ENCODE measurements around the gene TNNC1. TPM values are rescaled to one million over a fixed set of nuclear protein-coding genes. Genes with fewer than 3 reads are reported as not detected.
A peak's percentile ranks its signal among the peaks of the same experiment; 100 is the strongest.

TNNC1 gene
- total and polyA plus RNA-seq, 2 donors (not counting 1 experiment from before 2014, with no cell fraction given), result 1.1 to 5.4 TPM

DNA sequence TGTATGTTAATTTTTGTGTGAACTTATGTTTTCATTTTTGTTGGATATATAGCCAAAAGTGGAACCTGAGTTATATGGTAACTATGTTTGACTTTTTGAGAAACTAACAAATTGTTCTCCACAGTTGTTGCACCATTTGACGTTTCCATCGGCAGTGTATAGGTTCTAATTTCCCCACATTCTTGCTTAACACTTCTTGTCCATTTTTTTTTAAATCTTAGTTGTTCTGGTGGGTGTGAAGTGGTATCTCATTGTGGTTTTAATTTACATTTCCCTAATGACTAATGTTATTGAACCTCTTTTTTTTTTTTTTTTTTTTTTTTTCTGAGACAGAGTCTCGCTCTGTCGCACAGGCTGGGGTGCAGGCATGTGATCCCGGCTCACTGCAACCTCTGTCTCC, 9.6 kb upstream of the TNNC1 start:
- Histone ChIP-seq H2AFZ (ENCODE audit: insufficient read depth, low read depth, low read length, poor library complexity, severe bottlenecking) (no peak overlapping the region), H3K27me3 (replicated peaks in 1 of 4; ENCODE audit: control extremely low read depth in 1 of 4, control insufficient read depth in 3 of 4, insufficient read depth in 4 of 4, low read length in 3 of 4) (no peaks in the 10 kb centered on the region), H4K20me1 (ENCODE audit: control insufficient read depth, insufficient read depth, low read length, poor library complexity, severe bottlenecking) (peaks cover 25% of the 10 kb centered on the region), H3K36me3 (replicated peaks in 1 of 2; ENCODE audit: control extremely low read depth in 1 of 2, control insufficient read depth in 1 of 2, extremely low read depth in 1 of 2, insufficient read depth in 2 of 2, low read length in 1 of 2) (peaks cover 11 to 32% of the 10 kb centered on the region in 2 experiments), H3K9me3 (ENCODE audit: control extremely low read depth in 1 of 3, control insufficient read depth in 2 of 3, insufficient read depth in 1 of 3, low read length in 2 of 3) (peaks cover 0 to 5% (median 0%) of the 10 kb centered on the region in 3 donors), H3K9ac (ENCODE audit: low read length) (no peak overlapping the region), H3K4me1 (ENCODE audit: control insufficient read depth in 2 of 2, insufficient read depth in 2 of 2, low read length in 2 of 2) (no peaks in the 10 kb centered on the region), H3K79me2 (ENCODE audit: control insufficient read depth, insufficient read depth, low read length) (peaks cover 18% of the 10 kb centered on the region), H3K4me2 (replicated peaks; ENCODE audit: low read depth, low read length, poor library complexity, severe bottlenecking) (no peak overlapping the region), H3K27ac (ENCODE audit: low read length in 2 of 2) (no peak overlapping the region), H3K4me3 (ENCODE audit: control extremely low read depth in 1 of 5, extremely low read depth in 1 of 5, insufficient read depth in 1 of 5, low read depth in 2 of 5, low read length in 4 of 5) (no peak overlapping the region)
- WGBS (ENCODE audit: insufficient coverage), result no CpG with 5 or more reads among the region's 5 CpGs
- intact Hi-C loops (cut with micrococcal nuclease), result no loop called here
- no peak for TF ChIP-seq EZH2 (IDR thresholded peaks at IDR 0.05; ENCODE audit: borderline replicate concordance, insufficient read depth, low read depth, low read length, poor library complexity, severe bottlenecking)
- TF ChIP-seq, protein P1, sequence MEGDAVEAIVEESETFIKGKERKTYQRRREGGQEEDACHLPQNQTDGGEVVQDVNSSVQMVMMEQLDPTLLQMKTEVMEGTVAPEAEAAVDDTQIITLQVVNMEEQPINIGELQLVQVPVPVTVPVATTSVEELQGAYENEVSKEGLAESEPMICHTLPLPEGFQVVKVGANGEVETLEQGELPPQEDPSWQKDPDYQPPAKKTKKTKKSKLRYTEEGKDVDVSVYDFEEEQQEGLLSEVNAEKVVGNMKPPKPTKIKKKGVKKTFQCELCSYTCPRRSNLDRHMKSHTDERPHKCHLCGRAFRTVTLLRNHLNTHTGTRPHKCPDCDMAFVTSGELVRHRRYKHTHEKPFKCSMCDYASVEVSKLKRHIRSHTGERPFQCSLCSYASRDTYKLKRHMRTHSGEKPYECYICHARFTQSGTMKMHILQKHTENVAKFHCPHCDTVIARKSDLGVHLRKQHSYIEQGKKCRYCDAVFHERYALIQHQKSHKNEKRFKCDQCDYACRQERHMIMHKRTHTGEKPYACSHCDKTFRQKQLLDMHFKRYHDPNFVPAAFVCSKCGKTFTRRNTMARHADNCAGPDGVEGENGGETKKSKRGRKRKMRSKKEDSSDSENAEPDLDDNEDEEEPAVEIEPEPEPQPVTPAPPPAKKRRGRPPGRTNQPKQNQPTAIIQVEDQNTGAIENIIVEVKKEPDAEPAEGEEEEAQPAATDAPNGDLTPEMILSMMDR (IDR thresholded peaks at IDR 0.05), result no peak
- DNase-seq (no peak), ATAC-seq (ENCODE audit: low read depth) (no peak)
- Mint-ChIP-seq H3K27ac (no peak overlapping the region), H3K9me3 (ENCODE audit: insufficient read depth) (no peaks in the 10 kb centered on the region), H3K4me1 (peaks cover 10% of the 10 kb centered on the region), H3K4me3 (no peak overlapping the region), H3K27me3 (no peaks in the 10 kb centered on the region)
- ChIA-PET POLR2A (interaction anchor here (0.6 kb wide), 1 partner anchor 15 kb away, joined by 6 read pairs; no protein-coding TSS in a partner anchor), CTCF (no interaction called here)

DNA sequence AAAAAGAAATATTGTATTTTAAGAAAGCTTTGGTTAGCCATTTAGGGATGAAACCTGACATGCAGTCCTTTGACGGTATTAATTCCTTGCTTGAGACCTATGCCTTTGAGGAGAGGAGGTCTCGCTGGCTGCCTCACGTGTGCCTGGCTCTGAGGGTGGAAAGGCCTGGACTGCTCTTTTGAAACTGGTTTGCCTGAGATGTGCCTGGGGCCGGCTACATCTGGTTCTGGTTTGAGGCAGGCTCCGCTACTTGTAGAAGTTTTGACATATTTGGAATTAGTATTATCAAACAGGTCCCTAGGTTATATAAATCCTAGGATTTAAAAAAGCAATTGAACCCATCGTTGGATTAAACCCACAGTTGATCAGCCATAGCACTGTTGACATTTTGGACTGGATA, 8.0 kb upstream of the TNNC1 start:
- Histone ChIP-seq H3K9ac (ENCODE audit: low read length) (no peak overlapping the region), H3K4me1 (ENCODE audit: control insufficient read depth in 2 of 2, insufficient read depth in 2 of 2, low read length in 2 of 2) (peaks cover 0 to 4% of the 10 kb centered on the region in 2 donors), H3K4me3 (ENCODE audit: control extremely low read depth in 1 of 5, extremely low read depth in 1 of 5, insufficient read depth in 1 of 5, low read depth in 2 of 5, low read length in 4 of 5) (no peak overlapping the region), H4K20me1 (ENCODE audit: control insufficient read depth, insufficient read depth, low read length, poor library complexity, severe bottlenecking) (peaks cover 19% of the 10 kb centered on the region), H3K36me3 (replicated peaks in 1 of 2; ENCODE audit: control extremely low read depth in 1 of 2, control insufficient read depth in 1 of 2, extremely low read depth in 1 of 2, insufficient read depth in 2 of 2, low read length in 1 of 2) (peaks cover 9 to 37% of the 10 kb centered on the region in 2 experiments), H3K4me2 (replicated peaks; ENCODE audit: low read depth, low read length, poor library complexity, severe bottlenecking) (no peak overlapping the region), H2AFZ (ENCODE audit: insufficient read depth, low read depth, low read length, poor library complexity, severe bottlenecking) (no peak overlapping the region), H3K9me3 (ENCODE audit: control extremely low read depth in 1 of 3, control insufficient read depth in 2 of 3, insufficient read depth in 1 of 3, low read length in 2 of 3) (peaks cover 0 to 5% (median 0%) of the 10 kb centered on the region in 3 donors), H3K27me3 (replicated peaks in 1 of 4; ENCODE audit: control extremely low read depth in 1 of 4, control insufficient read depth in 3 of 4, insufficient read depth in 4 of 4, low read length in 3 of 4) (no peaks in the 10 kb centered on the region), H3K79me2 (ENCODE audit: control insufficient read depth, insufficient read depth, low read length) (peaks cover 14% of the 10 kb centered on the region), H3K27ac (ENCODE audit: low read length in 2 of 2) (no peak overlapping the region)
- intact Hi-C loops (cut with micrococcal nuclease), result no loop called here
- DNase-seq, result no peak
- H3K4me1 Mint-ChIP-seq, result peaks cover 24% of the 10 kb centered on the region
- H3K4me3 Mint-ChIP-seq, result no peak overlapping the region
- H3K27ac Mint-ChIP-seq, result peak overlapping the region; percentile 32
- ChIA-PET POLR2A (no interaction called here), CTCF (interaction anchor here (1.5 kb wide), 1 partner anchor 10 kb away, joined by 4 read pairs; no protein-coding TSS in a partner anchor)
- 100% methylated on average over 3 of the region's 6 CpGs for WGBS (ENCODE audit: insufficient coverage)
- ATAC-seq (ENCODE audit: low read depth), result no peak
- H3K27me3 Mint-ChIP-seq, result no peaks in the 10 kb centered on the region
- H3K9me3 Mint-ChIP-seq (ENCODE audit: insufficient read depth), result no peaks in the 10 kb centered on the region
- TF ChIP-seq, protein P1 (IDR thresholded peaks at IDR 0.05), result no peak
- TF ChIP-seq EZH2 (IDR thresholded peaks at IDR 0.05; ENCODE audit: borderline replicate concordance, insufficient read depth, low read depth, low read length, poor library complexity, severe bottlenecking), result no peak
